HG02884 (cell line): ENCODE measurements around the gene TNFRSF8.
"Not testable (repeated sequence)": the region's sequence is repeated elsewhere in the genome, so short reads cannot be mapped to it uniquely, and the experiment has no call there.

Source experiments
- ATAC-seq: cut with Tn5 transposase; IDR thresholded peaks from one replicate; pipeline ENCODE4 v1.9.1; 2021; ENCODE audit warnings: mild to moderate bottlenecking, moderate library complexity; ENCODE audit not compliant: unreplicated experiment

TNFRSF8 gene

GRCh38 chr1:12063141-12064072 lies at the start of gene TNFRSF8:
Gene TNFRSF8, plus strand, starts transcription at chr1:12063303. Its CDS starts 296 bp downstream, at chr1:12063599.
- no peak for ATAC-seq

- ATAC-seq, result no peak
These were observed 48.7 kb upstream of the TNFRSF8 start for GRCh38 chr1:12014141-12014991.

- ATAC-seq, result no peak
These were observed 48.1 kb upstream of the TNFRSF8 start for GRCh38 chr1:12015001-12015491.

GRCh38 chr1:12015499-12015898 lies 47.6 kb upstream of the TNFRSF8 start:
- ATAC-seq, result no peak

GRCh38 chr1:12016182-12016581 lies 46.9 kb upstream of the TNFRSF8 start:
- no peak for ATAC-seq

GRCh38 chr1:12019858-12020509 lies 43.1 kb upstream of the TNFRSF8 start:
- ATAC-seq, result no peak

GRCh38 chr1:12021616-12022015 lies 41.5 kb upstream of the TNFRSF8 start:
- ATAC-seq, result no peak

- no peak for ATAC-seq
These were observed 41.1 kb upstream of the TNFRSF8 start for GRCh38 chr1:12022036-12022435.

- ATAC-seq, result no peak
These were observed 36.5 kb upstream of the TNFRSF8 start for GRCh38 chr1:12026586-12026985.

- ATAC-seq, result no peak
These were observed 34.9 kb upstream of the TNFRSF8 start for GRCh38 chr1:12028248-12028647.

GRCh38 chr1:12028957-12029511 lies 34.1 kb upstream of the TNFRSF8 start:
- no peak for ATAC-seq

- ATAC-seq, result no peak
These were observed 33.3 kb upstream of the TNFRSF8 start for GRCh38 chr1:12029720-12030339.

GRCh38 chr1:12031039-12031980 lies 31.8 kb upstream of the TNFRSF8 start:
- no peak for ATAC-seq

GRCh38 chr1:12032161-12032621 lies 30.9 kb upstream of the TNFRSF8 start:
- ATAC-seq, result no peak

- not testable (repeated sequence) for ATAC-seq
These were observed 29.7 kb upstream of the TNFRSF8 start for GRCh38 chr1:12033441-12033840.

- no peak for ATAC-seq
These were observed 28.7 kb upstream of the TNFRSF8 start for GRCh38 chr1:12034381-12034801.

GRCh38 chr1:12035312-12035711 lies 27.8 kb upstream of the TNFRSF8 start:
- ATAC-seq, result no peak

- no peak for ATAC-seq
These were observed 25.4 kb upstream of the TNFRSF8 start for GRCh38 chr1:12037486-12038355.
